ENCODE data around the gene CHD8.
"Not testable (repeated sequence)": the region's sequence is repeated elsewhere in the genome, so short reads cannot be mapped to it uniquely, and the experiment has no call there.

CHD8 gene

DNA sequence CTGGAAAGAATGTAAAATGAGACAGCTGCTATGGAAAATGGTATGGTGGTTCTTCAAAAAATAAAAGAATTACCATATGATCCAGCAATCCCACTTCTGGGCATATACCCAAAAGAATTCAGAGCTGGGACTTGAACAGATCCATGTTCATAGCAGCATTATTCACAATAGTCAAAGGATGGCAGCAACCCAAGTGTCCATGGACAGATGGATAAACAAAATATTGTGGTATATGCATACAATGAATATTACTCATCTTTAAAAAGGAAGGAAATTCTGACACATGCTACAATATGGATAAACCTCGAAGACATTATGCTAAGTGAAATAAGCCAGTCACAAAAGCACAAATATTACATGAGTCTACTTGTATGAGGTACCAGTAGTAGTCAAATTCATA, 11.7 kb upstream of the CHD8 start:
- Mint-ChIP-seq H3K27me3 (no peaks in the 10 kb centered on the region), H3K4me1 (no peaks in the 10 kb centered on the region), H3K9me3 (no peaks in the 10 kb centered on the region), H3K27ac (no peak overlapping the region), H3K4me3 (no peak overlapping the region), H3K36me3 (peaks cover 22% of the 10 kb centered on the region)
- CTCF ChIA-PET = no interaction called here
- DNase-seq = no peak

DNA sequence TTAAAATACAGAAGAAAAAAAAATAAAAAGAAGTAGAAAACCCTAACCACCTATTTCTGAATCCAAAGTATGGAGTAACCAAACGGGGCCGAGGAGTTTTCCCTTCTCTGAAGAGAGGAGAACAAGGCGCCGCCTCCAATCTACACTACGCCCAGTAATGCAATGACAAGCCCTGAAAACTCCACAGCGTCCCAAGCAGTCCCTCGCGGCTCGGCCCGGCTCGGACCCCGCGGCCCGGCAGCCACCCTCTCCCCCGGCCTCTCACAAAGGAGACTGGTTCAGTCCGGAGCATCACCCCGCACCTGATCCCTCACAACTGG, 371 bp downstream of the CHD8 start:
- CTCF ChIA-PET = interaction anchor here (0.8 to 2.5 kb wide), 10 partner anchors 11 to 213 kb away, joined by 3 to 17 read pairs (median 4); partner anchors contain the start of genes RAB2B and TOX4
- Mint-ChIP-seq H3K36me3 (peaks cover 30% of the 10 kb centered on the region), H3K27ac (peak overlapping the region; percentile 99), H3K27me3 (no peaks in the 10 kb centered on the region), H3K4me3 (peak overlapping the region; percentile 93), H3K9me3 (no peaks in the 10 kb centered on the region), H3K4me1 (peaks cover 41% of the 10 kb centered on the region)
- no peak for DNase-seq

DNA sequence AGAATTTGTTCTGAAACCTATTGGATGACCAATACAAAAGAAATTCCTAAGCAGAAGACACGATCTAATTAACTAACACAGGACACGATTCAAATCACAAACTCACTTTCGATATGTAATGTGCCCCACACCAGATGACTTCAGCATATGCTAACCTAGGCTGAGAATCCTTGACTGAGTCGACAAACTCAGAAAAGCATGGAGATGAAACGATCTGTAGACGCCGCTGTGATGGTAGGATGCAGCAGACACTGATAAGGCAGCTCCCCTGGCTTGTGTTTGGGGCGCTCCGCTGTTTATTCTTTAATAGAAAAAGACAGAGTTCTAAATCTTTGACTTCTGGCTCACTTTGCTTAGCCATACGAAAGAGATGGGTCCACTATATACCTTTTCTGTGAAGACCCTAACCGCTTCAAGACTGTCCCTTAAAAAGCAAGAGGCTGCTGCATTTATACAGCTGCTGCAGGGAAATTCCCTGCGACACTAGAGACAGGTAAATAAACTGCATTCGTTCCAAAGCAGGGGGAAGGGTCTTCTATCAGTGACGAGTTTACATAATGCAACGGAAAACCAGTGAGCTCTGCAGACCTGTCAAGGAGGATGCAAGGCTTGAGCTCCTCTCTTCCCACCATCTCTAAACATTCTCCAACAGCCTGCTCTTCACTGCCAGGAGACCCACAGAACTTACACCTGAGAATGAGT, 929 bp downstream of the CHD8 start:
- peaks cover 29% of the 10 kb centered on the region for H3K36me3 Mint-ChIP-seq
- no peaks in the 10 kb centered on the region for H3K9me3 Mint-ChIP-seq
- peaks cover 46% of the 10 kb centered on the region for H3K4me1 Mint-ChIP-seq
- H3K27ac Mint-ChIP-seq = peak overlapping the region; percentile 99
- peak; percentile 25 for DNase-seq
- peak overlapping the region; percentile 93 for H3K4me3 Mint-ChIP-seq
- CTCF ChIA-PET = interaction anchor here (0.6 to 2.5 kb wide), 7 partner anchors 10 to 44 kb away, joined by 3 to 17 read pairs (median 3); partner anchors contain the start of genes RAB2B and TOX4
- H3K27me3 Mint-ChIP-seq = no peaks in the 10 kb centered on the region

DNA sequence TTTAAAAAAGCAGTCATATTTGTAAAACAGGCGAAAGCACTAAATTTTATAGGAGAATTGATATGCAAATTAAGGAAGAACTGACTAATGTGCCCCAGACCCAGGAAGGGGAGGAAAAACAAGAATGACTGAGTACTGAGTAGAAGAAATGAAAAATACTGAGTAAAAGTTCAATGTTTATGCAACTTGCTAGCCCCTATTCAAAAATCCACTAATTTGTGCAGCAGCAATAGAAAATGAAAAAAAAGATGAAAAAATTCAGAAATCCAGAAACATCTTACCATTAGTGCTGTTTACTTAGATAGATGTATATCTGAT, 6.1 kb downstream of the CHD8 start:
- peaks cover 25% of the 10 kb centered on the region for H3K36me3 Mint-ChIP-seq
- H3K27ac Mint-ChIP-seq = no peak overlapping the region
- H3K4me3 Mint-ChIP-seq = no peak overlapping the region
- DNase-seq = no peak
- H3K9me3 Mint-ChIP-seq = no peaks in the 10 kb centered on the region
- CTCF ChIA-PET = interaction anchor here (0.7 to 1.0 kb wide), 3 partner anchors 14 to 28 kb away, joined by 3 to 5 read pairs (median 3); no protein-coding TSS in a partner anchor
- H3K27me3 Mint-ChIP-seq = no peaks in the 10 kb centered on the region
- peaks cover 50% of the 10 kb centered on the region for H3K4me1 Mint-ChIP-seq

- CTCF ChIA-PET, H3K4me1 Mint-ChIP-seq, H3K27me3 Mint-ChIP-seq, H3K27ac Mint-ChIP-seq, DNase-seq, H3K36me3 Mint-ChIP-seq, H3K9me3 Mint-ChIP-seq, H3K4me3 Mint-ChIP-seq: not testable (repeated sequence)
Observed at GRCh38 chr14:21442657-21443056, 13.3 kb downstream of the CHD8 start.

DNA sequence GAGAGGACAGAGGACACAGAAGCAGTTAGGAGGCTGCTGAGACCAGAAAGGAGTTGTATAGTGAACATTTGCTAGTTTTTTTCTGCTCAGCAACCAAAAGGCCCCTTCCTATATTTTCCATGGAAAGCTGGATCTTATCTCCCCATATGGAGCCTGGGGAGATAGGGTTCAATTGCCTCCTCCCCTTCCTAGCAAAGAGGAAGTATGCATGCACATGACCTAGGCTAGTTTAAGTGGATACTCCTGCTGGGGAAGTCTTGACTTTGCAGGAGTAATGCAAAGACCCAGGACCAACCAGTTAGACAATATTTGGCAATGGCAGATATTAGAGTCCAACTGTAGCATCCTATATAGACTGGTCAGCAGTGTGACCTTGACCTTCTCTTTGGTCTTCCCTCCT, 15.1 kb downstream of the CHD8 start:
- Mint-ChIP-seq H3K9me3 (no peaks in the 10 kb centered on the region), H3K27me3 (no peaks in the 10 kb centered on the region), H3K4me1 (peaks cover 13% of the 10 kb centered on the region), H3K36me3 (peaks cover 4% of the 10 kb centered on the region), H3K4me3 (no peak overlapping the region), H3K27ac (no peak overlapping the region)
- CTCF ChIA-PET = no interaction called here
- no peak for DNase-seq

DNA sequence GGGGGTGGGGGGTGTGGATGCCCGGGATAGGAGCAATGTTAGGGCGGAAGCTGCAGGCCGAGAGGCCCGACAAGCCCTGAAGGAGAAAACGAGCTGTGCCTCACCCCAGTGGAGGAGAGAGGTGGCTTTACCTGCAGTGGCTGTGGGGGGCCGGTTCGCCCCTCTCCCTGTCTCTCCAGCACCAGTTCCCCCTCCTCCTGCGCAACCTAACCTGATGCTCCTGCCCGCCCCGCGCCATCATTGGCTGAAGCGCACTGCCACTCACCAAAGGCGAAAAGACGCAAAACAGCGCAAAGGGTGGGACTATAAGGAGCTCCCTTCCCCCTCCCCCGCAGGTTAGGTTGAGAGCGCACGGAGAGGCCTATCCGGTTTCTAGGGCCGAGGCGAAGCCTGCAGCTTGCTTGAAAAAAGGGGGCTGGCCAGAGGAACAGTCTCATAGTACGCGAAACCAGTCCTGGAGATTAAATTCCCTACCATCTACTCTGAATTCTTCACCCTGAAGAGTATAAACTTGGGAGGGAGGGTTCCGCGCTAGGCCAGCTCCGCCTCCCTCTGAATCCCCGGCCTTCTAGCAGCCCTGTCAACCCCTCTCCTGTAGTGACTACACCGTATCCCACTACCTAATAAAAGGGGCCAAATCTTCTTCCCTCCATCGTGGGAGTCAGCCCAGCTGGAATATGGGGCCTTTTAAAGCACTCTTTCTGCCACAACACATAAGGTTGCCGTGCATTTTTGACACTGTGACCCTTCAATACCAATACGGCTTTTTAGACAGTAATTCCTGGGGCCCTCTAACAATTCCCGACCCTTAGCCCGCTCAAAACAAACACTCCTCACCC, 18.6 kb downstream of the CHD8 start:
- Mint-ChIP-seq H3K27me3 (no peaks in the 10 kb centered on the region), H3K9me3 (no peaks in the 10 kb centered on the region), H3K36me3 (peaks cover 22% of the 10 kb centered on the region), H3K27ac (peak overlapping the region; percentile 91), H3K4me3 (peak overlapping the region; percentile 79), H3K4me1 (peaks cover 35% of the 10 kb centered on the region)
- CTCF ChIA-PET = interaction anchor here (0.8 to 1.2 kb wide), 5 partner anchors 9 to 61 kb away, joined by 3 to 5 read pairs (median 4); partner anchors contain the start of genes CHD8, RAB2B and TOX4
- peak; percentile 100 for DNase-seq

GRCh38 chr14:21436567-21437062, 19.3 kb downstream of the CHD8 start:
- CTCF ChIA-PET = interaction anchor here (1.0 kb wide), 2 partner anchors 10 to 40 kb away, joined by 3 to 5 read pairs; partner anchors contain the start of genes RAB2B and TOX4
- peak overlapping the region; percentile 79 for H3K4me3 Mint-ChIP-seq
- H3K9me3 Mint-ChIP-seq = no peaks in the 10 kb centered on the region
- peaks cover 20% of the 10 kb centered on the region for H3K36me3 Mint-ChIP-seq
- H3K4me1 Mint-ChIP-seq = peaks cover 35% of the 10 kb centered on the region
- DNase-seq = no peak
- peak overlapping the region; percentile 91 for H3K27ac Mint-ChIP-seq
- H3K27me3 Mint-ChIP-seq = no peaks in the 10 kb centered on the region

DNA sequence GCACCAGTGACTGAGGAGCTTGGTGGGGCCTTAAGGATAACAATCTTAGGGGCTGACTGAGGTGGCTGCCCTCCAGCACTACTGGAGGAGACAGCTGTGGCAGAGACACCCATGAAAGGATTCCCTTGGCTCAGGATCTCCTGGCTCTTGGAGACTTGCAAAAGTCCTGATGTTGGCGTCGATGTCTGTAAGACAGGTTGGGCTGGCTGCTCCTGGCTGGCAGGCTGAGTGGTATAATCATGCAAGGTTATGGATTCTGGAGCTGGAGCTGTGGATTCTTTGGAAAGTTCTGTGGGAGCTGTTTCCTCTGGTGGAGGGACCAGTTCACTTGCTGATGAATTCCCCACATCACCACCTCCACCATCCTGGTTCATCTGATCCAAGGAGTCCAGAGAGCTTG, 24.8 kb downstream of the CHD8 start:
- no peak overlapping the region for H3K4me3 Mint-ChIP-seq
- DNase-seq = no peak
- H3K4me1 Mint-ChIP-seq = peaks cover 24% of the 10 kb centered on the region
- H3K9me3 Mint-ChIP-seq = no peaks in the 10 kb centered on the region
- H3K36me3 Mint-ChIP-seq = peaks cover 57% of the 10 kb centered on the region
- peak overlapping the region; percentile 59 for H3K27ac Mint-ChIP-seq
- H3K27me3 Mint-ChIP-seq = no peaks in the 10 kb centered on the region
- CTCF ChIA-PET = interaction anchor here (0.6 to 0.8 kb wide), 2 partner anchors 30 to 102 kb away, joined by 3 to 5 read pairs; no protein-coding TSS in a partner anchor

DNA sequence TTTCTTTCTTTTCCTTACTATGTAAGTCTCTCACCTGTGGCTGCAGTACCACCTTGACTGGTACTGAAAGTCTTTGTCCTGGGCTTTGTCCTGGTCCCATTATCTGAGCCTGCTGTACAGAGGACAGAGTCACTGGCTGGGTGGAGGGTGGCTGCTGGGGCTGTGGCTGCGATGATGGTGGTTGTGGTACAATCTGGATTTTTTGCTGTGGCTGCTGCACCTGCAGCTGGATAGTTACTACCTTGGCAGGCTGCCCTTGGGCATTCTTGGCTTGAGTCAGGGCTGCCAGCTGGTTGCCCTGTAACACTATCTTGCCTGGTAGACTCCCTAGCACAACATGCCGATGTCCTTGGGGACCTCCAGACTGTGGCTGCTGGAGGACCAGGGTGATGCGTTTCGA, 27.0 kb downstream of the CHD8 start:
- CTCF ChIA-PET = no interaction called here
- no peaks in the 10 kb centered on the region for H3K27me3 Mint-ChIP-seq
- no peak overlapping the region for H3K27ac Mint-ChIP-seq
- DNase-seq = no peak
- H3K4me3 Mint-ChIP-seq = no peak overlapping the region
- no peaks in the 10 kb centered on the region for H3K9me3 Mint-ChIP-seq
- peaks cover 4% of the 10 kb centered on the region for H3K4me1 Mint-ChIP-seq
- H3K36me3 Mint-ChIP-seq = peaks cover 60% of the 10 kb centered on the region

GRCh38 chr14:21426692-21427091, 29.2 kb downstream of the CHD8 start:
- H3K36me3 Mint-ChIP-seq = peaks cover 65% of the 10 kb centered on the region
- H3K9me3 Mint-ChIP-seq = no peaks in the 10 kb centered on the region
- CTCF ChIA-PET = interaction anchor here (1.0 kb wide), 1 partner anchor 133 kb away, joined by 3 read pairs; no protein-coding TSS in a partner anchor
- no peaks in the 10 kb centered on the region for H3K4me1 Mint-ChIP-seq
- H3K27me3 Mint-ChIP-seq = no peaks in the 10 kb centered on the region
- no peak for DNase-seq
- no peak overlapping the region for H3K4me3 Mint-ChIP-seq
- H3K27ac Mint-ChIP-seq = no peak overlapping the region

- Mint-ChIP-seq H3K9me3 (no peaks in the 10 kb centered on the region), H3K4me3 (no peak overlapping the region), H3K4me1 (peaks cover 4% of the 10 kb centered on the region), H3K27me3 (no peaks in the 10 kb centered on the region), H3K36me3 (peaks cover 51% of the 10 kb centered on the region), H3K27ac (no peak overlapping the region)
- CTCF ChIA-PET = interaction anchor here (1.0 kb wide), 1 partner anchor 32 kb away, joined by 3 read pairs; no protein-coding TSS in a partner anchor
- DNase-seq = no peak
Observed at GRCh38 chr14:21419528-21419927, 36.4 kb downstream of the CHD8 start.

DNA sequence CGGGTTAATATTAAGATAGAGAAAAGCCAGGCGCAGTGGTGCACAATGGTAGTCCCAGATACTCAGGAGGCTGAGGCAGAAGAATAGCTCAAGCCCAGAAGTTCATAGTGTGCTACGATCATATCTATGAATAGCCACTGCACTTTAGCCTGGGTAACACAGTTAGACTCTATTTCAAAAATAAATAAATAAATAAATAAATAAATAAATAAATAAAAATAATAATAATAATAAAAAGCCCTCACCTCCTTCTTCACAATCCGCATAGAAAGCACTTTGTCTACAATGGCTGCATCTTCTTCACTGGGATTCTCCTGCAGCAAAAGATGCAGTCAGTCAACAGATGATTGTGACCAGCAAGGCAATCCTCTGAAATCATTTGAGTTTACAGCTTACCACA, 40.6 kb downstream of the CHD8 start:
- no peak overlapping the region for H3K4me3 Mint-ChIP-seq
- H3K27ac Mint-ChIP-seq = peak overlapping the region; percentile 16
- no peaks in the 10 kb centered on the region for H3K27me3 Mint-ChIP-seq
- peaks cover 65% of the 10 kb centered on the region for H3K36me3 Mint-ChIP-seq
- no peak for DNase-seq
- CTCF ChIA-PET = interaction anchor here (0.7 to 1.4 kb wide), 3 partner anchors 9 to 112 kb away, joined by 3 to 5 read pairs (median 3); partner anchors contain the start of gene TOX4
- no peaks in the 10 kb centered on the region for H3K9me3 Mint-ChIP-seq
- peaks cover 9% of the 10 kb centered on the region for H3K4me1 Mint-ChIP-seq

- DNase-seq = no peak
- Mint-ChIP-seq H3K4me1 (peaks cover 9% of the 10 kb centered on the region), H3K9me3 (no peaks in the 10 kb centered on the region), H3K4me3 (no peak overlapping the region), H3K27ac (no peak overlapping the region), H3K27me3 (no peaks in the 10 kb centered on the region), H3K36me3 (peaks cover 65% of the 10 kb centered on the region)
- CTCF ChIA-PET = interaction anchor here (1.0 to 1.4 kb wide), 3 partner anchors 10 to 64 kb away, joined by 3 to 5 read pairs (median 3); partner anchors contain the start of gene TOX4
Observed at GRCh38 chr14:21414137-21414631, 41.7 kb downstream of the CHD8 start.

Data from activated naive CD4-positive, alpha-beta T cell treated with anti-CD3 and anti-CD28 coated beads, Interleukin-2, amount 10 ng/mL, durations not matched to agents 7 days and 5 days (primary cell).